Panc1 (cell line): Measurements from ENCODE around the gene EPYC. TPM values are rescaled to one million over a fixed set of nuclear protein-coding genes. Genes with fewer than 3 reads are reported as not detected.

ENCODE experiments used
- ATAC-seq: fragments of 200-7000 bp; cut with Tn5 transposase; 2 replicates; pipeline ENCODE4 v1.9.1; 2020; ENCODE audit warnings: mild to moderate bottlenecking, moderate library complexity
- BruUV-seq: library from RNA; stranded (reverse); fragments of 400-500 nt; replicated peaks from 2 replicates; lab custom pipeline; 2021; lab: Mats Ljungman, UMichigan
- CTCF ChIA-PET: fragments of 300-600 bp; sonication (Branson Sonifier 250); formaldehyde crosslinking; loops from one replicate; lab custom pipeline; 2022; ENCODE audit warnings: antibody characterized with exemption; lab: Charles Lee
- POLR2A ChIA-PET: fragments of 300-600 bp; sonication (Branson Sonifier 250); formaldehyde crosslinking; loops from one replicate; lab custom pipeline; 2022; ENCODE audit warnings: antibody characterized with exemption; lab: Charles Lee
- DNase-seq: peaks from one replicate; pipeline ENCODE4 v3.0.0-alpha.2; 2010; ENCODE audit warnings: low read depth, low spot score
- H3K27ac ChIP-seq: 2 replicates; pipeline ENCODE4 v1.5.1; 2011; ENCODE audit warnings: mild to moderate bottlenecking, low read length, inconsistent platforms
- H3K27me3 ChIP-seq: fragments of 200-500 bp; sonication (Bioruptor generic); 2 replicates; pipeline ENCODE4 v1.6.0; 2014; ENCODE audit warnings: low read length, inconsistent platforms; ENCODE audit not compliant: control insufficient read depth, insufficient read depth
- H3K36me3 ChIP-seq: fragments of 200-500 bp; sonication (Bioruptor generic); 2 replicates; pipeline ENCODE4 v1.5.1; 2014; ENCODE audit warnings: inconsistent platforms, mild to moderate bottlenecking, low read length, moderate library complexity; ENCODE audit not compliant: control insufficient read depth, insufficient read depth
- H3K4me1 ChIP-seq: 2 replicates; pipeline ENCODE4 v1.5.1; 2011; ENCODE audit warnings: inconsistent platforms, mild to moderate bottlenecking, low read length, moderate library complexity; ENCODE audit not compliant: control insufficient read depth, insufficient read depth
- H3K4me3 ChIP-seq, 2 experiments: 2 replicates each; pipeline ENCODE4 v1.5.1; 2011 to 2012; ENCODE audit warnings: low read depth in 2 of 2, low read length in 2 of 2, mild to moderate bottlenecking in 2 of 2, inconsistent platforms in 1 of 2, moderate library complexity in 1 of 2
- H3K9me3 ChIP-seq: fragments of 200-500 bp; sonication (Bioruptor generic); 2 replicates; pipeline ENCODE4 v1.5.1; 2014; ENCODE audit warnings: low read depth, mild to moderate bottlenecking, inconsistent platforms, low read length, moderate library complexity; ENCODE audit not compliant: control insufficient read depth, insufficient read depth
- CTCF ChIP-seq: fragments of 450-650 bp; IDR thresholded peaks from 2 replicates; pipeline ENCODE4 v1.5.1; 2017; ENCODE audit warnings: mild to moderate bottlenecking
- POLR2AphosphoS5 ChIP-seq: IDR thresholded peaks from 2 replicates; pipeline ENCODE4 v1.6.1; 2012; ENCODE audit warnings: mild to moderate bottlenecking, low read depth, low read length, moderate library complexity
- REST ChIP-seq, 2 experiments: IDR thresholded peaks; 2 replicates each; pipeline ENCODE4 v1.6.1; 2011 to 2012; ENCODE audit warnings: low read depth in 2 of 2, control low read depth in 1 of 2, low read length in 1 of 2, mild to moderate bottlenecking in 1 of 2, moderate library complexity in 1 of 2; ENCODE audit not compliant: insufficient read depth in 1 of 2
- SIN3A ChIP-seq: IDR thresholded peaks from 2 replicates; pipeline ENCODE4 v1.6.1; 2012; ENCODE audit warnings: low read depth, mild to moderate bottlenecking, low read length, moderate library complexity, borderline replicate concordance; ENCODE audit not compliant: insufficient read depth
- TCF7L2 ChIP-seq: IDR thresholded peaks from 2 replicates; pipeline ENCODE4 v1.6.1; 2011; ENCODE audit warnings: mild to moderate bottlenecking, low read depth, low read length, inconsistent platforms
- in situ Hi-C: cut with HindIII; loops from 2 replicates; pipeline ENCODE4 v1.10.0; 2016; ENCODE audit warnings: low sequenced_read_pairs, low pct_unique_long_range_greater_than_20kb
- intact Hi-C: fragments of 100-400 bp; cut with micrococcal nuclease; formaldehyde crosslinking; loops from one replicate; pipeline ENCODE4 v1.10.0; 2022; ENCODE audit not compliant: unreplicated experiment
- total RNA-seq: library from RNA; stranded (reverse); gene quantifications from one replicate; pipeline ENCODE4 v1.2.1, GENCODE V29; 2021; ENCODE audit not compliant: unreplicated experiment

Gene EPYC
- total RNA-seq, 1 experiment from 2014 or later, result not detected

GRCh38 chr12:90990611-90991010 lies 14.2 kb downstream of the EPYC start:
- no peak for ATAC-seq
- TF ChIP-seq SIN3A (no peak), CTCF (no peak), TCF7L2 (no peak), POLR2AphosphoS5 (no peak), REST (IDR thresholded peaks at IDR 0.05; ENCODE audit: insufficient read depth in 1 of 2, low read depth in 2 of 2, low read length in 1 of 2) (no peak)
- Histone ChIP-seq H3K9me3 (no peaks in the 10 kb centered on the region), H3K36me3 (no peaks in the 10 kb centered on the region; the same call in 1 of the 2 replicates), H3K27ac (no peak overlapping the region), H3K4me1 (no peaks in the 10 kb centered on the region), H3K4me3 (no peak overlapping the region), H3K27me3 (no peaks in the 10 kb centered on the region)
- ChIA-PET POLR2A (no interaction called here), CTCF (no interaction called here)
- DNase-seq, result no peak
- intact Hi-C loops (no loop called here), in situ Hi-C loops (no loop called here)
- no TSS peak for BruUV-seq

GRCh38 chr12:90989686-90990111 lies 15.1 kb downstream of the EPYC start:
- Histone ChIP-seq H3K4me3 (no peak overlapping the region), H3K9me3 (no peaks in the 10 kb centered on the region), H3K36me3 (no peaks in the 10 kb centered on the region; the same call in 1 of the 2 replicates), H3K27me3 (no peaks in the 10 kb centered on the region), H3K27ac (no peak overlapping the region), H3K4me1 (no peaks in the 10 kb centered on the region)
- intact Hi-C loops (no loop called here), in situ Hi-C loops (no loop called here)
- ATAC-seq (no peak), DNase-seq (no peak)
- CTCF ChIA-PET, result no interaction called here
- no TSS peak for BruUV-seq
- POLR2A ChIA-PET, result no interaction called here
- TF ChIP-seq CTCF (no peak), REST (IDR thresholded peaks at IDR 0.05; ENCODE audit: insufficient read depth in 1 of 2, low read depth in 2 of 2, low read length in 1 of 2) (no peak), SIN3A (no peak), POLR2AphosphoS5 (no peak), TCF7L2 (no peak)
